ENCODE data around the gene BAX. TPM values are rescaled to one million over a fixed set of nuclear protein-coding genes. Genes with fewer than 3 reads are reported as not detected.

BAX gene
- total RNA-seq, 1 experiment from 2014 or later: 75.1 TPM

GRCh38 chr19:48962029-48962848, 7.6 kb downstream of the BAX start:
- peaks cover 39% of the 10 kb centered on the region for H3K4me1 ChIP-seq (replicated peaks)
- no peaks in the 10 kb centered on the region for H3K27me3 ChIP-seq (replicated peaks)
- H3K9me3 ChIP-seq (replicated peaks): no peaks in the 10 kb centered on the region; the same call in 1 of the 2 replicates
- H3K36me3 ChIP-seq: peaks cover 40% of the 10 kb centered on the region
- H3K4me3 ChIP-seq: no peak overlapping the region
- H3K27ac ChIP-seq: peak overlapping the region; percentile 67
- DNase-seq (ENCODE audit: low read depth in 1 of 2, low spot score in 2 of 2): peak; percentile 51 to 69

DNA sequence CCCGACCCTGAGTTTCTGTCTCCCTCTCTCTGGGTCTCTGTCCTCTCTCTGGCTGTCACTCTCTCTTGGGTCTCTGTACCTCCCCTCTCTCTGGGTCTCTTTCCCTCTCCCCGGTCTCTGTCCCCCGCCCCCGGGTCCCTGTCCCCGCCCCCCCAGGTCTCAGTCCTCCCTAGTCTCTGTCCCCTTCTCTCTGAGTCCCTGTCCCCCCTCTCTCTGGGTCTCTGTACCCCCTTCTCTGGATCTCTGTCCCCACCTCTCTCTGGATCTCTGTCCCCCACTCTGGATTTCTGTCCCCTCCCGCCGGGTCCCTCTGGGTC, 8.1 kb downstream of the BAX start:
- H3K4me1 ChIP-seq (replicated peaks): peaks cover 40% of the 10 kb centered on the region
- H3K27me3 ChIP-seq (replicated peaks): no peaks in the 10 kb centered on the region
- peaks cover 41% of the 10 kb centered on the region for H3K36me3 ChIP-seq
- H3K27ac ChIP-seq: peak overlapping the region; percentile 67
- no peak for DNase-seq (ENCODE audit: low read depth in 1 of 2, low spot score in 2 of 2)
- H3K9me3 ChIP-seq (replicated peaks): no peaks in the 10 kb centered on the region; the same call in 1 of the 2 replicates
- no peak overlapping the region for H3K4me3 ChIP-seq

DNA sequence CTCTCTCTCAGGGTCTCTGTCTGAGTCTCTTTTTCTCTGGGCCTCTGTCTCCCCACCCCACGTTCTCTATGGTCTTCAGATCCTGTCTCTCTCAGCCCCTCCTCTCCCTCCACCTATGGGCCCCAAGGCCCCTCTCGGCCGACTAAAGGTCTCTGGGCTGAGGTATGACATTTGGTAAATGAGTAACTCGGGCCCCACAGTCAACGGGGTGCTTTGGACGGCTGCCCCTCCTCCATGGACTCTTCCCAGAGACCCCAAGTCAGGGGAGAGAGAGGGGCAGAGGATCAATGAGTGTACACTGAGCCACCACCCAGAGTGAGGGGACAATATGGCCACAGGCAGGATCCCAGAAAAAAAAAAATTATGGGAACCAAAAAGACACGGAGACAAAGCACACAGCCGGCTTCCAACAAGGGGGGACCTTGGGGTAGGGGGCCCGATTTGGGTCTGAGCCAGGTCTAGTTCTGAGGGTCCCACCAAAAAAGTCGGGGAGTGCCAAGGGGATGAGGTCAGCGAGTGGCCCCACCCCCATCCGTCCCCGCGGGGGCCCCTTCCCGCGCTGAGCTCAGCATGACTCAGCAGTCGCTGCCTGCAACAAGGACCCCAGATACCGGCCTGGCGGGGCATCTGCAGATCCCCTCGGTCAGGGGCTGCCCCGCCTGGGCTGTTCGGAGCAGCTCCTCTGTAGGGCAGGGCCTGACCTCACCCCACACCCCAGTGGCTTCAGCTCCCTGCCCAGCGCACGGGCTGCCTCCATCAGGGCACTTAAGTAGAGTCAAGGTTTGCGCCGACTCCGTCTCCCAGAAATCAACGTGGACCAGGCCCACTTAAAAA, 8.9 kb downstream of the BAX start:
- Histone ChIP-seq H3K36me3 (peaks cover 48% of the 10 kb centered on the region), H3K4me1 (replicated peaks) (peaks cover 40% of the 10 kb centered on the region), H3K27ac (peak overlapping the region; percentile 99), H3K9me3 (replicated peaks) (no peaks in the 10 kb centered on the region; the same call in 1 of the 2 replicates), H3K4me3 (no peak overlapping the region), H3K27me3 (replicated peaks) (no peaks in the 10 kb centered on the region)
- DNase-seq (ENCODE audit: low read depth in 1 of 2, low spot score in 2 of 2): peak; percentile 86 to 89

- Histone ChIP-seq H3K27ac (peak overlapping the region; percentile 99), H3K9me3 (replicated peaks) (no peaks in the 10 kb centered on the region; the same call in 1 of the 2 replicates), H3K4me3 (no peak overlapping the region), H3K36me3 (peaks cover 57% of the 10 kb centered on the region), H3K4me1 (replicated peaks) (peaks cover 40% of the 10 kb centered on the region), H3K27me3 (replicated peaks) (no peaks in the 10 kb centered on the region)
- peak in 1 of 2 experiments; percentile 46 for DNase-seq (ENCODE audit: low read depth in 1 of 2, low spot score in 2 of 2)
Observed at GRCh38 chr19:48964205-48965039, 9.7 kb downstream of the BAX start.

GRCh38 chr19:48965040-48965805, 10.5 kb downstream of the BAX start, which contains the start of gene FTL:
Gene FTL, plus strand, starts transcription at chr19:48965309. Its CDS starts 199 bp downstream, at chr19:48965508.
- Histone ChIP-seq H3K36me3 (peaks cover 64% of the 10 kb centered on the region), H3K4me3 (peak within 1 kb of the TSS; percentile 52), H3K4me1 (replicated peaks) (peaks cover 40% of the 10 kb centered on the region), H3K9me3 (replicated peaks) (no peaks in the 10 kb centered on the region; the same call in 1 of the 2 replicates), H3K27ac (peak within 1 kb of the TSS; percentile 99), H3K27me3 (replicated peaks) (no peaks in the 10 kb centered on the region)
- peak; percentile 93 to 94 for DNase-seq (ENCODE audit: low read depth in 1 of 2, low spot score in 2 of 2)

- peak; percentile 86 to 87 for DNase-seq (ENCODE audit: low read depth in 1 of 2, low spot score in 2 of 2)
- Histone ChIP-seq H3K27ac (peak overlapping the region; percentile 7; the same call in 1 of the 2 replicates), H3K4me3 (peak overlapping the region; percentile 52), H3K4me1 (replicated peaks) (peaks cover 43% of the 10 kb centered on the region), H3K27me3 (replicated peaks) (no peaks in the 10 kb centered on the region), H3K36me3 (peaks cover 67% of the 10 kb centered on the region), H3K9me3 (replicated peaks) (no peaks in the 10 kb centered on the region; the same call in 1 of the 2 replicates)
Observed at GRCh38 chr19:48965806-48966540, 11.3 kb downstream of the BAX start.

DNA sequence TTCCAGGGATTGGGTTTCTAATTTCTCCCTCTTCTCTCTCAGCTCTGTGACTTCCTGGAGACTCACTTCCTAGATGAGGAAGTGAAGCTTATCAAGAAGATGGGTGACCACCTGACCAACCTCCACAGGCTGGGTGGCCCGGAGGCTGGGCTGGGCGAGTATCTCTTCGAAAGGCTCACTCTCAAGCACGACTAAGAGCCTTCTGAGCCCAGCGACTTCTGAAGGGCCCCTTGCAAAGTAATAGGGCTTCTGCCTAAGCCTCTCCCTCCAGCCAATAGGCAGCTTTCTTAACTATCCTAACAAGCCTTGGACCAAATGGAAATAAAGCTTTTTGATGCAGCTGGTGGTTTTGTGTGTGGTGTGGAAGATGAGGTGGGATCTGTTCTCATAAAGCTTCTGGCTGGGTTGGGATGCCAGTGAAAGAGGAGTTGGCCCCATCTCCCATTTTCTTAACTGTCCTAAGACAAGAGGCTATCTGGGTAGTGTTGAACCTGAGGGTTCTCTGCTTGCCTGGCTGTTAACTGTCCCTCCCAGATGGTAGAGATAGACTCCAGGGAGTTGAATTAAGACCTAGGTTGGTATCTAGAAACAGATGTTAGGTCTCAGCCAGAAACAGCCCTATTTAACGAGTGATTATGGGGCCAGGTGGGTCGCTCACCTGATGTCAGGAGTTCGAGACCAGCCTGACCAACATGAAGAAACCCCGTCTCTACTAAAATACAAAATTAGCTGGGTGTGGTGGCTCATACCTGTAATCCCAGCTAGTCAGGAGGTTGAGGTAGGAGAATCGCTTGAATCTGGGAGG, 12.1 kb downstream of the BAX start:
- H3K9me3 ChIP-seq (replicated peaks): no peaks in the 10 kb centered on the region; the same call in 1 of the 2 replicates
- H3K36me3 ChIP-seq: peaks cover 69% of the 10 kb centered on the region
- no peaks in the 10 kb centered on the region for H3K27me3 ChIP-seq (replicated peaks)
- peak in 1 of 2 experiments; percentile 22 for DNase-seq (ENCODE audit: low read depth in 1 of 2, low spot score in 2 of 2)
- H3K4me1 ChIP-seq (replicated peaks): peaks cover 45% of the 10 kb centered on the region
- H3K27ac ChIP-seq: no peak overlapping the region
- H3K4me3 ChIP-seq: peak overlapping the region; percentile 52

DNA sequence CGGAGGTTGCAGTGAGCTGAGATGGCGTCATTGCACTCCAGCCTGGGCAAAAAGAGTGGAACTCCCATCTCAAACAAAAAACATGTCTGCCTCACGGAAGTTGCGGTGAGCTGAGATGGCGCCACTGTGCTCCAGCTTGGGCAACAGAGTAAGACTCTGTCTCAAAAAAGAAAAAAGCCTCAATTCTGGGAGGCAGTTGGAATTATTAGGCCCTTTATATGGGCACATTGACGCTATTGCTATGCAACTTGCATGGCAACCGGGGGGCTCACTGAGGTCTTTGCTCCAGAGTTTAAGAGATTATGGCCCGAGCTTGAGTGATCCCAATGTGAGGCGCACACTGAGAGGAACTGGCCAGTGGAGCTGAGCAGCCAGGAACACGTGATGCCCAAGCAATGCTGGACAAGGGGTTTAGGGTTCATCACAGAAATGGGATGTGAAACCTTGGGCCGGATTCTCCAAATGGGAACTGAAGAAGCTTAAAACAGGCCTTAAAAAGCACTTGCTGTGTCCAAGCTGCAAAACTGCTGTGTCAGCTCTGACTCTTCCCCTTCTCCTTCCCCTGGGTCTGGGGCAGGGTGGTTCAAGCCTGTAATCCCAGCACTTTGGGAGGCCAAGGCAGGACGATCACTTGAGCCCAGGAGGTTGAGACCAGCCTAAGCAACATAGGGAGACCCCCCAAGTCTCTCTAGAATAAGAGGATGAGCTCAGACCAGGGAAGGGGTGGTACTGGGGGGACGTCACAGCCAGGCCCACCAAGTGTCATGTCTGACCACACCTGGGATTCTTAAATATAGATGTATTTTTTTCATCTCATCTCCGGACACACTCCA, 12.9 kb downstream of the BAX start:
- no peak overlapping the region for H3K4me3 ChIP-seq
- no peak overlapping the region for H3K27ac ChIP-seq
- peaks cover 36% of the 10 kb centered on the region for H3K4me1 ChIP-seq (replicated peaks)
- no peaks in the 10 kb centered on the region for H3K27me3 ChIP-seq (replicated peaks)
- DNase-seq (ENCODE audit: low read depth in 1 of 2, low spot score in 2 of 2): peak in 1 of 2 experiments; percentile 31
- no peaks in the 10 kb centered on the region for H3K9me3 ChIP-seq (replicated peaks)
- peaks cover 62% of the 10 kb centered on the region for H3K36me3 ChIP-seq

- no peak overlapping the region for H3K27ac ChIP-seq
- no peaks in the 10 kb centered on the region for H3K9me3 ChIP-seq (replicated peaks)
- peak in 1 of 2 experiments; percentile 31 for DNase-seq (ENCODE audit: low read depth in 1 of 2, low spot score in 2 of 2)
- H3K4me3 ChIP-seq: no peak overlapping the region
- peaks cover 34% of the 10 kb centered on the region for H3K4me1 ChIP-seq (replicated peaks)
- H3K36me3 ChIP-seq: peaks cover 62% of the 10 kb centered on the region
- H3K27me3 ChIP-seq (replicated peaks): no peaks in the 10 kb centered on the region
Observed at GRCh38 chr19:48968179-48968661, 13.5 kb downstream of the BAX start.

GRCh38 chr19:48968813-48969218, 14.1 kb downstream of the BAX start:
- Histone ChIP-seq H3K4me3 (no peak overlapping the region), H3K27me3 (replicated peaks) (no peaks in the 10 kb centered on the region), H3K36me3 (peaks cover 64% of the 10 kb centered on the region), H3K9me3 (replicated peaks) (no peaks in the 10 kb centered on the region), H3K27ac (no peak overlapping the region), H3K4me1 (replicated peaks) (peaks cover 28% of the 10 kb centered on the region)
- DNase-seq (ENCODE audit: low read depth in 1 of 2, low spot score in 2 of 2): no peak
